HFF-Myc (cell line): ENCODE data around the gene ADGRL2.

Experiments
- DNase-seq: peaks from one replicate; pipeline ENCODE4 v3.0.0-alpha.2; 2011; ENCODE audit warnings: low read depth; ENCODE audit errors: extremely low read depth
- H3K4me3 ChIP-seq: replicated peaks from 2 replicates; pipeline ENCODE4 v1.5.1; 2011; ENCODE audit warnings: low read depth, mild to moderate bottlenecking, control low read depth, low read length
- CTCF ChIP-seq: IDR thresholded peaks from 2 replicates; pipeline ENCODE4 v1.5.1; 2012; ENCODE audit warnings: mild to moderate bottlenecking, low read depth, low read length, control low read depth; ENCODE audit errors: missing control alignments

The ADGRL2 gene

GRCh38 chr1:81982523-81982922 lies 181.8 kb downstream of the ADGRL2 start:
- no peak overlapping the region for H3K4me3 ChIP-seq
- DNase-seq: no peak
- no peak for TF ChIP-seq CTCF

GRCh38 chr1:81989524-81989923 lies 188.8 kb downstream of the ADGRL2 start:
- DNase-seq: no peak
- TF ChIP-seq CTCF: no peak
- no peak overlapping the region for H3K4me3 ChIP-seq

GRCh38 chr1:81990241-81990640 lies 189.5 kb downstream of the ADGRL2 start:
- no peak for DNase-seq
- H3K4me3 ChIP-seq: no peak overlapping the region
- TF ChIP-seq CTCF: no peak

GRCh38 chr1:81998165-81998564 lies 197.4 kb downstream of the ADGRL2 start:
- no peak overlapping the region for H3K4me3 ChIP-seq
- no peak for TF ChIP-seq CTCF
- DNase-seq: no peak

- H3K4me3 ChIP-seq: no peak overlapping the region
- no peak for DNase-seq
- TF ChIP-seq CTCF: no peak
These were observed 198.6 kb downstream of the ADGRL2 start for GRCh38 chr1:81999364-81999763.

GRCh38 chr1:82000221-82000620 lies 199.5 kb downstream of the ADGRL2 start:
- DNase-seq: no peak
- no peak overlapping the region for H3K4me3 ChIP-seq
- no peak for TF ChIP-seq CTCF

GRCh38 chr1:82001345-82001744 lies 200.6 kb downstream of the ADGRL2 start:
- no peak for DNase-seq
- no peak for TF ChIP-seq CTCF
- H3K4me3 ChIP-seq: no peak overlapping the region
